Smooth muscle cell (in vitro differentiated cells): Measurements from ENCODE around the gene HRH1. TPM values are rescaled to one million over a fixed set of nuclear protein-coding genes. Genes with fewer than 3 reads are reported as not detected.

Experiments used
- DNase-seq: peaks from one replicate; lab custom pipeline; 2025; ENCODE audit not compliant: unreplicated experiment; lab: John Stamatoyannopoulos, UW
- H2AFZ ChIP-seq: fragments of 200-600 bp; sonication (generic); 2 replicates; pipeline ENCODE4 v1.6.0; 2016; ENCODE audit warnings: antibody characterized with exemption, low read depth, mild to moderate bottlenecking
- H3F3A ChIP-seq: fragments of 200-600 bp; sonication (generic); 2 replicates; pipeline ENCODE4 v1.6.0; 2017; ENCODE audit warnings: antibody characterized with exemption, low read depth
- H3K27ac ChIP-seq: fragments of 200-600 bp; sonication (generic); 2 replicates; pipeline ENCODE4 v1.5.1; 2016; ENCODE audit warnings: low read depth, mild to moderate bottlenecking
- H3K27me3 ChIP-seq: fragments of 200-600 bp; sonication (generic); 2 replicates; pipeline ENCODE4 v1.6.1; 2016; ENCODE audit warnings: low read depth, mild to moderate bottlenecking
- H3K36me3 ChIP-seq: fragments of 200-600 bp; sonication (generic); 2 replicates; pipeline ENCODE4 v1.5.1; 2016; ENCODE audit warnings: low read depth
- H3K4me1 ChIP-seq: fragments of 200-600 bp; sonication (generic); 2 replicates; pipeline ENCODE4 v1.5.1; 2016; ENCODE audit warnings: low read depth
- H3K4me2 ChIP-seq: fragments of 200-600 bp; sonication (generic); 2 replicates; pipeline ENCODE4 v1.6.0; 2016; ENCODE audit warnings: mild to moderate bottlenecking
- H3K4me3 ChIP-seq: fragments of 200-600 bp; sonication (generic); 2 replicates; pipeline ENCODE4 v1.5.1; 2016; ENCODE audit warnings: mild to moderate bottlenecking
- H3K79me2 ChIP-seq: fragments of 200-600 bp; sonication (generic); 2 replicates; pipeline ENCODE4 v1.6.0; 2016; ENCODE audit warnings: low read depth, mild to moderate bottlenecking
- H3K9ac ChIP-seq: fragments of 200-600 bp; sonication (generic); 2 replicates; pipeline ENCODE4 v1.6.0; 2016; ENCODE audit warnings: low read depth
- H3K9me3 ChIP-seq: fragments of 200-600 bp; sonication (generic); replicated peaks from 2 replicates; pipeline ENCODE4 v1.5.1; 2016; ENCODE audit warnings: low read depth
- H4K20me1 ChIP-seq: fragments of 200-600 bp; sonication (generic); 2 replicates; pipeline ENCODE4 v1.6.0; 2016; ENCODE audit warnings: low read depth
- CTCF ChIP-seq: fragments of 200-600 bp; sonication (generic); IDR thresholded peaks from 2 replicates; pipeline ENCODE4 v1.5.1; 2017; ENCODE audit warnings: borderline replicate concordance, mild to moderate bottlenecking, antibody characterized with exemption; ENCODE audit not compliant: insufficient read depth, poor library complexity, severe bottlenecking
- WGBS: methylation state at CpG from one replicate; pipeline ENCODE4 v1.1.7; 2016; ENCODE audit warnings: low lambda C conversion rate; 5-methylcytosine and 5-hydroxymethylcytosine counted together
- polyA plus RNA-seq: library from polyadenylated mRNA; unstranded; fragments of >200 nt; fragmentation: Nextera tagmentation; extraction: Ambion mirVana; gene quantifications from 2 replicates; pipeline ENCODE4 v1.2.1, GENCODE V29; 2016
- total RNA-seq: library from RNA; depleted of rRNA; stranded (reverse); fragments of >200 nt; gene quantifications from 2 replicates; pipeline ENCODE4 v1.2.3, GENCODE V29; 2014

Gene HRH1
- total and polyA plus RNA-seq, 2 experiments from 2014 or later, result 7.3 to 9.9 TPM

- no peak overlapping the region for H2AFZ ChIP-seq
- no peak for TF ChIP-seq CTCF
- no peaks in the 10 kb centered on the region for H4K20me1 ChIP-seq
Observed at GRCh38 chr3:11137627-11137959, 16.7 kb upstream of the HRH1 start.

GRCh38 chr3:11138371-11138770, 15.9 kb upstream of the HRH1 start:
- no peaks in the 10 kb centered on the region for H3K79me2 ChIP-seq
- H2AFZ ChIP-seq, result no peak overlapping the region
- 97% methylated on average over 2 of the region's 2 CpGs for WGBS
- no peaks in the 10 kb centered on the region for H4K20me1 ChIP-seq
- TF ChIP-seq CTCF, result no peak
- H3K9me3 ChIP-seq, result no peaks in the 10 kb centered on the region
- no peaks in the 10 kb centered on the region for H3K27me3 ChIP-seq
- peaks cover 5% of the 10 kb centered on the region for H3K4me1 ChIP-seq
- peaks cover 6% of the 10 kb centered on the region for H3F3A ChIP-seq
- H3K4me2 ChIP-seq, result no peak overlapping the region
- H3K36me3 ChIP-seq, result no peaks in the 10 kb centered on the region
- H3K9ac ChIP-seq, result no peak overlapping the region
- DNase-seq, result no peak
- no peak overlapping the region for H3K4me3 ChIP-seq
- H3K27ac ChIP-seq, result no peak overlapping the region

More at GRCh38 chr3:11137627-11137959, 16.7 kb upstream of the HRH1 start:
- no peaks in the 10 kb centered on the region for H3K9me3 ChIP-seq
- no peak overlapping the region for H3K4me3 ChIP-seq
- H3K27me3 ChIP-seq, result no peaks in the 10 kb centered on the region
- no peaks in the 10 kb centered on the region for H3K79me2 ChIP-seq
- H3K36me3 ChIP-seq, result no peaks in the 10 kb centered on the region
- H3K9ac ChIP-seq, result no peak overlapping the region
- H3F3A ChIP-seq, result peaks cover 6% of the 10 kb centered on the region
- H3K27ac ChIP-seq, result peak overlapping the region; percentile 98
- H3K4me2 ChIP-seq, result peak overlapping the region; percentile 66
- WGBS, result 75% methylated on average over 4 of the region's 6 CpGs
- peaks cover 5% of the 10 kb centered on the region for H3K4me1 ChIP-seq
- DNase-seq, result no peak

- H4K20me1 ChIP-seq, result no peaks in the 10 kb centered on the region
- peaks cover 6% of the 10 kb centered on the region for H3F3A ChIP-seq
- no peaks in the 10 kb centered on the region for H3K79me2 ChIP-seq
- WGBS, result 88% methylated on average over 13 of the region's 13 CpGs
- no peak for TF ChIP-seq CTCF
- DNase-seq, result no peak
- H3K27ac ChIP-seq, result no peak overlapping the region
- H3K36me3 ChIP-seq, result no peaks in the 10 kb centered on the region
- H3K9ac ChIP-seq, result no peak overlapping the region
- no peak overlapping the region for H2AFZ ChIP-seq
- H3K4me2 ChIP-seq, result no peak overlapping the region
- peaks cover 5% of the 10 kb centered on the region for H3K4me1 ChIP-seq
- no peaks in the 10 kb centered on the region for H3K27me3 ChIP-seq
- H3K4me3 ChIP-seq, result no peak overlapping the region
- H3K9me3 ChIP-seq, result no peaks in the 10 kb centered on the region
Observed at GRCh38 chr3:11140030-11140712, 14.1 kb upstream of the HRH1 start.

GRCh38 chr3:11140713-11141104, 13.6 kb upstream of the HRH1 start:
- Histone ChIP-seq H3K4me3 (no peak overlapping the region), H3K9ac (no peak overlapping the region), H3K27me3 (no peaks in the 10 kb centered on the region), H2AFZ (no peak overlapping the region), H3K9me3 (no peaks in the 10 kb centered on the region), H3K79me2 (no peaks in the 10 kb centered on the region), H3K27ac (no peak overlapping the region), H3K4me1 (peaks cover 5% of the 10 kb centered on the region), H3K36me3 (no peaks in the 10 kb centered on the region), H3K4me2 (no peak overlapping the region), H4K20me1 (no peaks in the 10 kb centered on the region), H3F3A (peaks cover 6% of the 10 kb centered on the region)
- no peak for DNase-seq
- 85% methylated on average over 2 of the region's 2 CpGs for WGBS
- TF ChIP-seq CTCF, result no peak
